GM12872 (cell line): ENCODE measurements around the gene LDHB.

ENCODE experiments used
- TF ChIP-seq, protein P1 (sequence below): IDR thresholded peaks from 3 replicates; pipeline ENCODE4 v1.5.1; 2011; ENCODE audit warnings: low read depth, mild to moderate bottlenecking, low read length, moderate library complexity; ENCODE audit not compliant: insufficient read depth

Gene LDHB

DNA sequence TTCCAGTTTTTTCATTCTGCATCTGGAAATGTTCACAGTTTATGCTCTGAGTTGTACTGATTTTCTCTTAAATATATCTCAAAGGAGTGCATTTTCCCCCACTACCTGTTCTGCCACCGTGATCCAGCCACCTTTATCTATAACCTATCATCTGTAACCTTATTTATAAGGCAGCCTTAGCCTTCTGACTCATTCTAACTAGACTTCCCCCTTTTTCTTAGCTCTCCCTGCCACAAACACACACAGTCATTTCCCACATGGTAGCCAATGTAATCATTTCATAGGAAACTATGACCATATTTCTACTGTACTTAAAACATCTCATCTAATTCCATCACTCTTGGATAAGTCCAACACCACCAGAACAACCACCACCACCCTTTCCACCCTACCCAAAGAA, 42.2 kb downstream of the LDHB start:
- TF ChIP-seq, protein P1, sequence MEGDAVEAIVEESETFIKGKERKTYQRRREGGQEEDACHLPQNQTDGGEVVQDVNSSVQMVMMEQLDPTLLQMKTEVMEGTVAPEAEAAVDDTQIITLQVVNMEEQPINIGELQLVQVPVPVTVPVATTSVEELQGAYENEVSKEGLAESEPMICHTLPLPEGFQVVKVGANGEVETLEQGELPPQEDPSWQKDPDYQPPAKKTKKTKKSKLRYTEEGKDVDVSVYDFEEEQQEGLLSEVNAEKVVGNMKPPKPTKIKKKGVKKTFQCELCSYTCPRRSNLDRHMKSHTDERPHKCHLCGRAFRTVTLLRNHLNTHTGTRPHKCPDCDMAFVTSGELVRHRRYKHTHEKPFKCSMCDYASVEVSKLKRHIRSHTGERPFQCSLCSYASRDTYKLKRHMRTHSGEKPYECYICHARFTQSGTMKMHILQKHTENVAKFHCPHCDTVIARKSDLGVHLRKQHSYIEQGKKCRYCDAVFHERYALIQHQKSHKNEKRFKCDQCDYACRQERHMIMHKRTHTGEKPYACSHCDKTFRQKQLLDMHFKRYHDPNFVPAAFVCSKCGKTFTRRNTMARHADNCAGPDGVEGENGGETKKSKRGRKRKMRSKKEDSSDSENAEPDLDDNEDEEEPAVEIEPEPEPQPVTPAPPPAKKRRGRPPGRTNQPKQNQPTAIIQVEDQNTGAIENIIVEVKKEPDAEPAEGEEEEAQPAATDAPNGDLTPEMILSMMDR: no peak

DNA sequence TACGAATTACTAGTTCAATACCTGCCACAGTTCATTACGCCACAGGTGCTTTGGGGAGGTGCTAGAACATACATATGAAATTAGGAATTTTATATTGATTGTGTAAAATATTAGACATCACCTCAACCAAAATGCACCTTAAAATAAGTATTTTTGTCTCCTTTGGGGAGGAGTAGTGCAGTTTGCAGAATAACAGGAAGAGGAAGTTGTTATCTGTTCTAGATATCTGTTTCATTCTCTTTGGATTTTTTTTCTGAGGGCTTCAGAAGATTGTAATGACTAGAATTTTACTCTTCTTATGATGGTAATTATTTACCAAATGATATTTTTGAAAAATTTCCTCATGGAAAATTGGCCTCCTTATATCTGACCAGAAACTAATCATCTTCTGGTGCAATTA, 43.1 kb downstream of the LDHB start:
- TF ChIP-seq, protein P1: no peak

DNA sequence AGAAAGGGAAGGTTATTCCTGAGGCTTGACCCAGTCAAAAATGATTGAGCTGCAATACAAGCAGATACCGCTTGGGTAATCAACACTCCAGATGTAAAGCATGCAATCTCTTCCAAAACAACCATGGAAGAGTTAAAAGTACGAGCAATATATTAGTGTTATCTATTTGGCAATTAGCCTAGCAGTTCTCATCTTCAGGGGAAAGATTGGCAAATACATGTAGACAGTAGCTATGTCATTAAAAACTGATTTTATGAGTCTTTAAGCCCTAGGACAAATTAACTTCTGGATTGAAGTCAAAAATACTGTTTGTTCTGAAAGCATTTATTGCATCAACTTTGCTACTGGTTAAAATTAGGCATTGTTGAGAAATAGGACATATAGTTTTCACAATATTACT, 43.7 kb downstream of the LDHB start:
- TF ChIP-seq, protein P1: peak; percentile 31; the same call in 1 of the 3 replicates

DNA sequence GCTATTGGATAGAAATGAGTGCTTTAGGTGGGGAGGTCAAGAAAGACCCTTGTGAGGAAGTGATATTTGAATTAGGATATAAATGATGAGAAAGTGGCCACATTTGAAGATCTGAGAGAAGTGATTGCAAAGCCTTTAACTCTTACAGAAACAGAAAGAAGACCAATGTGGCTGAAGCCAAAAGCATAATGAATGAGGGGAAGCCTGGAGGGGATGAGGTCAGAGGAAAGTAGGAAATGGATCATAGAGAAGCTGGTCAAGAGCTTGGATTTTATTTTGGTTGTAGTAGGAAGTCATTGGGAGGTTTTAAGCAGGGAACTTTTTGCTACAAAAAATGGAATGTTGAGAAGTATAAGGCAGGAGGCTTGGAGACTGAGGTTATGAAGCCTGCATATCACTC, 49.4 kb downstream of the LDHB start:
- TF ChIP-seq, protein P1: no peak

DNA sequence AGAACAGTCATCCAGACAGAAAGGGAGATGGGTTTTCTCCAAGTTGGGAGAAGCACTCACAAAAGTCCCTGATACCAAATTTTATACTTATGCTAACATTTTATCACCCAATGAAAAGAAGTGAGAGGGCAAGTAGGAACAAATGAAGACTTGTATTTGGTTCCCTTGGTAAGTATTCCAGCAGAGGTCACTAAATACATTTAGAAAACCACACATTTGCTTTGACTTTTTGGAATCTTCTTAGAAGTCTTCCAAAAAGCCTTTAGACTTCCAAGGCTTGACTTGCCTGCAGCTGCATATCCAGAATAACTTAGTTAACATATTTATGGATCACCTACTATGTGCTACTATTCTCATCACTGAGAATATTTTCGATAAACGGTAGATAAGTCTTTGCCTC, 49.9 kb downstream of the LDHB start:
- TF ChIP-seq, protein P1: peak; percentile 6; the same call in 1 of the 3 replicates

DNA sequence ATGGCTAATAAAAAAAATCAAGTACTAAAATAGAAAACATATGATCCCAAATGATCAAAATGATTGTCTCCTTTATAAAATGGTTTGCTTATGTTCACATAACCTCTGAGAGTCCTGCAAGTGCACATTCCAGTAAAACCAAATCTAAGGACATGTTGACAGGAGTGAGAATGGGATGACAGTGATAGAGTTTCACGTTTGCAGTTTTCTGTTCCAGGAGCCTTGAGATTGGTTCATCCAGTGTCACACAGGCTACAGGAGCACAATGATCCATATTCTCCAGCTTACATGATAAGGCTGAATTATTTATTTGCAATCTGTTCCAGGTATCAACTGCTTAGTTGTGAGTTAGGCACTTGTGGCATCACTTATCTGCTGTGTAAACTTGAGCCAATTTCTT, 51.5 kb downstream of the LDHB start:
- TF ChIP-seq, protein P1: no peak

DNA sequence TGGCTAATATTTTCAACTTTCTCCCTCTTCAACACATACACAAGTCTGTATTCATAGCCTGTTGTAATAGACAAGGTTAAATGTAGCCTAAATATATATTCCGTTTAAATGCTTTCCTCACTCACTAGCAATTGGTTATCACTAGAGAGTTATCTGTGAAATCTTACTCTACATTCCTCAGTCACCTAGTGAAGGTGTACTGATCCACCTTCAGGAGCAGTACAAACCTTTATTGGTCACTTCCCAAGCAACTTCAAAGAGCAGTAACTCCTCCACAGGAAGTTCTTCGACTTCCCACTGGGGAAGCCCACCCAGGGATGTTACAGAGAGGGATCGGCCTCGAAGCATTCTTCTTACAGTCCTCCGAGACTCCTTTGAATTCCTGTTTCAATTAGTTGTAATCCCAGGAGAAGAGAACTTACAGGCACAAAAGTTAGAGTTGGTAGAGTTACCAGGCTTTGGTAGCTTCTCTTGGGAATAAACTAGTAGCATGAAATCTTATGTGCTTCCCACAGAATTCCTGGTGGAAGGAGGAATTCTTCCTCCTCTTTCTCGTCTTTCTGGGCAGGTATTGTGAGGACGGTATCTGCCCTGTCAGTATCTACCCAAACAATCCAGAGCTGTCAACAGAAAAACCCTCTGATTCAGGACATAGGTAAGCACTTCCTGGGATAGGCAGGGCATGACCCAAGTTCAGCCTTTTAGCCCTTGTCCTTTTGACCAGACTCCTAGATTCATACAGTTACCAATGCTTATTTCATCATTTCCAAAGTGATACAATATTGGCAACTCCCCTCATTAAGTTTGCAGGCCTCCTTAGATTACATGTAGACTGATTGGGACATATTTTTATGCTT, 53.2 kb downstream of the LDHB start, which contains the start of gene GYS2:
Gene GYS2 (minus strand): TSS at position 603 of the 857 bp plus-strand sequence. CDS start 255 bp downstream, at position 348.
- TF ChIP-seq, protein P1: no peak
